Measurements from ENCODE around the gene NUP98.
A peak's percentile ranks its signal among the peaks of the same experiment; 100 is the strongest.
"Not testable (repeated sequence)": the region's sequence is repeated elsewhere in the genome, so short reads cannot be mapped to it uniquely, and the experiment has no call there.

Gene NUP98

DNA sequence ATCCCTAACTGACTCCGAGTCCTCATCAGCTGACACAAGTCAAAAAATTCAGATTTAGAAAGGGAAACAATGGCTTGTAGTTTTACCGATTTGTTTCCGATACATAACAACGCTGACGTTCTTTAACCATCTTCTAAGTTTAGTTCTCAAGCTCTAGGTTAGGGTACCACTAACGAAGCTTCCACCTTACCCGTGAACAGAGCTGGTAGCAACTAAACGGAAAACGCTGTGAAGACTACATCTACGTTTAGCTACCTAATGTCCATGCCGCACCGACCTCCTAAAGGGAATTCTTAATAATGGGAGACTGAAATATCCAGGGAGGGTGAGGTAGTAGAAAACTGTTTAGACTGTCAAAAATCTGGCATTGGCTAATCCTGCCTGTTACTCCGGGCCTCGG lies 1.0 kb downstream of the NUP98 start:
- no peak for DNase-seq

DNA sequence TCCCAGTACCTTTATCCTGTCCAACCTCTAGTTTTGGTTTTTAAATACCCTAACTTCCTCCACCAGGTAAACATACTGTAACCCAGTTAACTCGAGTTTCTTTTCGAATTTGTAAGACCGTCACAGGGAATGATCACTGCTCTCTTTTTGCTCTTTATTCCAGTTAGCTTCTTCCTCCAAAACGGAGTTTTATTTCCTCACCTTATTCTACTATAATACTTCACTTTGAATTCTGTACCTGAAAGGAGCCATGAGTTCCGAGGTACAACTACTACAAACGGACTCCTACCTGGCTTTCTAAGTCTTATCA lies 1.4 kb downstream of the NUP98 start:
- DNase-seq: no peak

DNA sequence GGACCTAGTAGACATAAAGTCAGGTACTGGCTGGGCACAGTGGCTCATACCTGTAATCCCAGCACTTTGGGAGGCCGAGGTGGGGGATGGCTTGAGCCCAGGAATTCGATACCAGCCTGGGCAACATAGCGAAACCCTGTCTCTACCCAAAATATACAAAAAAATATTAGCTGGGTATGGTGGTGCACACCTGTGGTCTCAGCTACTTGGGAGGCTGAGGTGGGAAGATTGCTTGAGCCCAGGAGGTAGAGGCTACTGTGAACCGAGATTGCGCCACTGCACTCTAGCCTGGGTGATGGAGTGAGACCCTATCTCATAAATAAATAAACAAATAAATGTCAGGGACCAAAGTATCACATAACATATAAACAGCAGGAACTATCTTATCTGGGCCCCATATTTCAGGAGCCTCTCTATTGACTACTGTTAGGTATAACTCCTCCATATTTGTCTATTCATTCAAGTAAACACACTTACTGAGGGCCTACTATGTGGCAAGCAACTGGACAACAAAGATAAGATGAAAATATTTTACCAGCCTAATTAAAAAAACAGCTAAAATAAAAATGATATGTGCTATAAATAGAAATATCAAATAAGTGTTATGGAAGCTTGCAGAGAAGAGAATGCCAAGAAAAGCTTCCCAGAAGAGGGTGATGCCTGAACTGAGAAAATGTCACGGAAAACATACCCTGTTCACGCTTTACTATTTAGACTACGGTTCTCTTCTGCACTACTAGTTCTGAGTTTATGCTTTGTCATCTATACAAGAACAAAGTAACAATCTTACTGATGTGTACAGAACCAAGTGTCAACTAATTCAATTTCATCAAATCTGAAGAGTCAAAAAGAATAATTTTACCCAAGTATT lies 2.0 kb downstream of the NUP98 start:
- DNase-seq: no peak

DNA sequence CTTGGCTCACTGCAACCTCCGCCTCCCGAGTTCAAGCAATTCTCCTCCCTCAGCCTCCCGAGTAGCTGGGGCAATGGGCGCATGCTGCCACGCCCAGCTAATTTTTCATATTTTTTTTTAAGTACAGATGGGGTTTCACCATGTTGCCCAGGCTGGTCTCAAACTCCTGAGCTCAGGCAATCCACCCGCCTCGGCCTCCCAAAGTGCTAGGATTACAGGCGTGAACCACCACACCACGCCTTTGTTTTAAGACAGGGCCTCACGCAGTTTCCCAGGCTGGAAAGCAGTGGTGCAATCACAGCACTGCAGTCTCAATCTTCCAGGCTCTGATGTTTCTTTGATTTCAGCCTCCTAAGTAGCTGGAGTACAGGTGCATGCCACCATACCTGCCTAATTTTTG lies 3.0 kb downstream of the NUP98 start:
- not testable (repeated sequence) for DNase-seq

DNA sequence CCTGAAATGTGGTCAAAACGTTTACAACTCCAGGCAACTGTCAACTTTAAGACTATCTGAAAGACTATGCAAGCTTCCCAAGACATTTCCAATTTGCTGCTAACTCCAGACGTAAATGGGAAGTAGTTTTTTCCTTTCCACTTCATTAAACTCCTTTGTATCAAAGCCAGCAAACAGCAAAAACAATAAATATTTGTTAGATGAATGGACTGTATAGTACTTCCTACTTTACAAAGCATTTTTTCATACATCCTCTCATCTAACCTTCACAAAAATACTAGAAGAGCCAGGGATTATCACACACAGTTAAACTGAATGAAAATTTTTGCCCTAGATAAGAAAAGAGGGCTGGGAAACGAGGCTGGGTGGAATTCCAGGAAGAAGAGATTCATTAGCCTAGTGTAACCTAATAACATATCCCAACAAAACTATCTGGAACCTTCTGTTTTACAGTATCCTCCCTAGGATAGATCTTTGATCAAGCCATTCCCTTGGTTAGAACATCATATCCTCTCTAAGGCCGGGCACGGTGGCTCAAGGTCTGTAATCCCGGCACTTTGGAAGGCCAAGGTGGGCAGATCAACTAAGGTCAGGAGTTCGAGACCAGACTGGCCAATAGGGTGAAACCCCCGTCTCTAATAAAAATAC lies 10.4 kb downstream of the NUP98 start:
- DNase-seq: no peak

DNA sequence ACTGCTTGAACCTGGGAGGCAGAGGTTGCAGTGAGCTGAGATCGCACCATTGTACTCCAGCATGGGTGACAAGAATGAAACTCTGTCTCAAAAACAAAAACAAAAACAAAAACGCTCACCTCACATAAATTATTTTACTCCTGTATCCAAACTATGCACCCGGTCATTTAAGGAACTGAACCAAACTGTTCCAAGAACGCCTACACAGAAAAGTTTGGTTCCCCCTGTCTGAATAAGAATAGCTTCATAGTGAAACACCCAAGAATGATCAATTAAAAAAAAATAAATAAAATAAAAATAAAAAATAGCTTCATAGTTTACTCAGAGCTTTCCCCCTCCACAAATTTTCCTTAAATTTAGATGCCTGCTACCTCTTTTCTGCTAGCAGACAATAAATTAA lies 13.7 kb downstream of the NUP98 start:
- DNase-seq: no peak

DNA sequence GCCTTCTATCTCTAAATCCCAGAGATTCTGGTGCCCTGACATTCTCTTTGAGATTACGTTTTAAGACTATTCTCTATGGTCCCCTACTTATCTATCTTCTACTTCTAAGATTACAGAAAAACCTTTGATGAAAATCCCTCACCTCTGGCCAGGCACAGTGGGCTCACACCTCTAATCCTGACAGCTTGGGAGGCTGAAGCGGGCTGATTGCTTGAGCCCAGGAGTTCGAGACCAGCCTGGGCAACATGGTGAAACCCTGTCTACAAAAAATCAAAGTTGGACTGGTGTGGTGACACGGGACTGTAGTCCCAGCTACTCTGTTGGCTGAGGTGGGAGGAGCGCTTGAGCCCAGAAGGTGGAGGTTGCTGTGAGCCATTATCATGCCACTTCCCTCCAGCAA lies 14.4 kb downstream of the NUP98 start:
- DNase-seq: no peak

DNA sequence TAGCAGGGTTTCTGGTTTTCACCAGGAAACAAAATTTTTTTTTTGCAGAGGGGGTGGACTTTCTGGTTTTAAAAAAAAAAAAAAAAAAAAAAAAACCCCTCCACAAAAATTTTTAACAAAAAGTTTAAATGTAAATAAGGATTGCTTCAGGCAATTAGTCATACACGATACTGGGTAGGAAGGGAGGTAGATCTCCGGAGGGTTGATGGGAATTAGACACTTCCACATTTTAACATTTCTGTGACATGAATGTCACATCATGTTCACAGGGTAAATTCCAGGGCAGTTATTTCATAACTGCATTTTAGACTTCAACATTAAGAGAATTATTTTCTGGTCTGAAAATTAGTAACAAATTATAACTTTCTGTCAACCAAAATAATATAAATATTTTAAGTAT lies 15.9 kb downstream of the NUP98 start:
- DNase-seq: no peak

DNA sequence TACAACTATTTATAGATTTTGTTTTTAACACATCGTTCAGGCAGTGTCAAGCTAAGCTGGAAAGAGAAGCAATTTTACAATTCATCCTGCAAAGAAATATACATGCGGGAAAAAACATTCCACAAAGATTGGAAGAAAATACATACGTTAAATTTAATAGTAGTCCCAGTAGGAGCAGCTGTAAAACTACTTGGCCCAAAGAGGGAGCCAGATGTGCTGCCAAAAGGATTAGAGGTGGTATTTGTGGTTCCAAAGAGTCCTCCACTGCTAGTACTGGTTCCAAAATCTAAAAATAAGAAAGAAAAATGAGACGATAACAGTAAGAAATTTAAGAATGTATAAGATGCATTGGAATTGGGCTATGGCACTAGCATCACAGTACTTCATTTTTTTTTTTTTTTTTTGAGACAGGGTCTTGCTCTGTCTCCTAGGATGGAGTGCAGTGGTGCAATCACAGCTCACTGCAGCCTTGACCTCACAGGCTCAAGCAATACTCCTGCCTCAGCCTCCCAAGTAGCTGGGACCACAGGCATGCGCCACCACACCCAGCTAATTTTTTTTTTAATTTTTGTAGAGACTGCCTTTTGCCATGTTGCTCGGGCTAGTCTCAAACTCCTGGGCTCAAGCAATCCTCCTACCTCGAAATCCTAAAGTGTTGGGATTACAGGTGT lies 21.5 kb downstream of the NUP98 start:
- peak; percentile 77 for DNase-seq

DNA sequence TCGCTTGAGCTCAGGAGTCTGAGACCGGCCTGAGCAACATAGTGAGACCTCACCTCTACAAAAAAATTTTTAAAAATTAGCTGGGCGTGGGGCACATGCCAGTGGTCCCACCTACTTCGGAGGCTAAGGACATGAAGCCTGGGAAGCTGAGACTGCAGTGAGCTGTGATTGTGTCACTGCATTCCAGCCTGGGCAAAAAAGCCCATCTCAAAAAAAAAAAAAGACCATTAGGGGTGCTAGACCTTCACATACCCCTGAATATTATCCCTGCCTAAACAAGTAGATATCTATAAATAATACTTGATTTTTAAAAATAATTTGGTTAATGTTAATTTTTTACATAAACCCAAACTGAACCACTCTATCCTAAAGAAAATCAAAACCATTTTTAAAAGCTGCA lies 24.2 kb downstream of the NUP98 start:
- DNase-seq: no peak

DNA sequence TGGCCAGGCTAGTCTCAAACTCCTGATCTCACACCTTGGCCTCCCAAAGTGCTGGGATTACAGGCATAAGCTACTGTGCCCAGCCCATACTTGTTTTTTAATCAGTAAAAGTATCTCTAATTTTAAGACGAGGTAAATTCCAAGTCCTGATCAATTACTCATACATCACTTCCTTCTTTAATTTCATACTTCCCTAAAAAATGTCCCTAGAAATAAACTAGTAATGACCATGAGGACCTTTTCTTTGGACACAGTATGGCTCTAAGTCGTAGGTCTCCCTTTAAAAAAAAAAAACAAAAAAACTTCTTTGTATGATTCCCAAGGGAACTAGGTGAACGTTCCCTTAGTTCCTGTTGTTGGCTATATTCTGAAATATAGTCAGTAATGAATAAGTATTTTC lies 29.8 kb downstream of the NUP98 start:
- no peak for DNase-seq

DNA sequence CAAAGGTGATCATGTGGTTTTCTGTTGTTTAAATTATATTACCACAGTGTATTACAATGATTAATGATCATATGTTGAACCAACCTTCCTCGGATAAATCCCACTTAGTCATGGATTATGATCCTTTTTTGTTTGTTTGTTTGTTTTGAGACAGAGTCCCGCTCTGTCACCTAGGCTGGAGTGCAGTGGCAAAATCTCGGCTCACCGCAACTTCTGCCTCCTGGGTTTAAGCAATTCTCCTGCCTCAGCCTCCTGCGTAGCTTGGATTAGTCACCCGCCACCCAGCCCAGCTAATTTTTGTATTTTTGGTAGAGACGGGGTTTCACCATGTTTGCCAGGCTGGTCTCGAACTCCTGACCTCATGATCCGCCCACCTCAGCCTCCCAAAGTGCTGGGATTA lies 30.5 kb downstream of the NUP98 start:
- not testable (repeated sequence) for DNase-seq

DNA sequence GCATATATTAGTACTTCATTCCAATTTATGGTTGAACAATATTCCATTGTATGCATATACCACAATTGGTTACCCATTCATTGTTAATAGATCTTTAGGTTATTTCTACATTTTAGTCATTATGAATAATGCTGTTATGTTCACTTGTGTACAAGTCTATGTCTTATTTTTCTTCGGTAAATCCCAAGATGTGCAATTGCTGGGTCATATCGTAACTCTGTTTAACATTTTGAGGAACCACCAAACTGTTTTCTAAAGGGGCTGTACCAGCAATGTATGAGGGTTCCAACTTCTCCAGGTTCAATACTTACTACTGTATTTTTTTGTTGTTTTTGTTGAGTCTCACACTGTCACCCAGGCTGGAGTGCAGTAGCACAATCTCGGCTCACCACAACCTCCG lies 33.1 kb downstream of the NUP98 start:
- DNase-seq: no peak

DNA sequence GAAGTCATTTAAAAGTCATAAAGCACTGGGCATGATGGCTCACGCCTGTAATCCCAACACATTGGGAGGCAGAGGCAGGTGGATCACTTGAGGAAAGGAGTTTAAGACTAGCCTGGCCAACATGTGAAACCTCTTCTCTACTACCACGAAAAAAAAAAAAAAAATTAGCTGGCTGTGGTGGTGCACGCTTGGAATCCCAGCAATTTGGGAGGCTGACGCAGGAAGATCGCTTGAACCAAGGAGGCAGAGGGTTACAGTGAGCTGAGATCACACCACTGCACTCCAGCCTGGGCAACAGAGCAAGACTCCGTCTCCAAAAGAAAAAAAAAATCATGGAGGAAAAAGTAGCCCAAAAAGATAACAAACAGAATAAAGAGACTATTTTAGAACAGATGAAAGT lies 42.2 kb downstream of the NUP98 start:
- no peak for DNase-seq

DNA sequence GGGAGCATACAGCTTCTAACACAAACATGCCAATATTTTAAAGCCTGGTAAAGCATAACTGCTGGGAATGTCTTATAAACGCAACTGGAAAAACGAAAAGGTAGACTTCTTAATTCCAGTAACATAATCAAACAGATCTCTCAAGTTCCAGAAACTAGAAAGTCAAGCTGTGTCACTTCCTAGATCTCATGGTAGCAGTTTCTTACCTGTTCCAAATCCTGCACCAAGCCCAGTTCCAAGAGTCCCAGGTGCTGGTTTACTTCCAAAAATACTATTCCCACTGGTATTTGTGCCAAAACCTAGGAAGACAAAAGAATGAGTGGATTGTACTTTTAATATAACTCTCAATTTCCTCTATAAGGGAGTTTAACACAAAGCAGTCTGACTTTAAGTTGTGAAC lies 44.2 kb downstream of the NUP98 start:
- DNase-seq: no peak

DNA sequence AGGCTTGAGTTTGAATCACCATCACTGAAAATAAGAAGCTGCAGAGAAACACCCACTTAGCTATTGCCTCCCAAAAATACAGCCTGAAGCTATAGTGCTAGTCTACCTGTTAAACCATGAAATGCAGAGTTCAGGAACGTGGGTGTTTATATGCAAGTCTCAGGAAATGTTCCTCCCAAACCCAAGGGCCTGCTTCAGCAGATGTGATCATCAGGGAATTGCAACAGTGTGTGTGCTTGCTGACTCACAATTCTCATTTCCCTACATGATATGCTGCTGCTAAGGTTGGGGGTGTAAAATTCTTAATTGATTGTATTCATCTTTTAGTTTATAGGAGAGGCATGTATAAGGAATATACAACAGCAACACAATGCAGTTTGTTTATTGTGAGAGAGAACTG lies 49.6 kb downstream of the NUP98 start:
- no peak for DNase-seq

DNA sequence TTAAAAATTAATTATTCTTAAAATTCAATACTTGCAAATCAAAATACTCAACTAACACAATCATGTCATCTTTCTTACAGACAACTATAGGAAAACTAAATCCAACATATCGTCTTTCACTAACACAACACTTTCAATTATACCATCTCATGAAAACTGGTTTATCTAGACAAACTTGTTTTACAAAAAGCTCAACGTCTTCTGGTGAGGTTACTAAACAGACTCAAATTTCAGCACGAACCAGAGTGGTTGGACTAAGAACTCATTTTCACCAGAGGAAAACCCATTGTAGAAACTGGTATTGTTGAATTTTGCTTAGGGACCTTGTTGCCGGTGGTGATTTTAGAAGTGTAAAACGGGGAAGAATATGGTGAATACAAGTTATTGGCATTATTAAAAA lies 52.2 kb downstream of the NUP98 start:
- DNase-seq: no peak

DNA sequence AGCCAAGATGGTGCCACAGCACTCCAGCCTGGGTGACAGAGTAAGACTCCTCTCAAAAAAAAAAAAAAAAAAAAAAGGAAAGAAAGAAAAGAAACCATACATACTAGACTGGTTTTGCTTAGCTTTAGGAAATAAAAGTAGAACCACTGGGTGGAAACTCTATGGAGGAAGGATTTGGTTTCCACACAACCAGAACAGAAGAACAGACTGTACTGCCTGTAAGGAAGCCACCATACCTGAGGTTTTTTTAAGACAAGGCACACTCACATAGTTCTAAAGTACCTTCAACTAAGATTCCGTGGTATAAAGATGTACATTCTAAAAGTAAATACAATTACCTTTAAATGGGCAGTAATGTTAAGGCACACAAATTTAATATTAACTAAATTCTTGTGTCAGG lies 58.6 kb downstream of the NUP98 start:
- DNase-seq: no peak

DNA sequence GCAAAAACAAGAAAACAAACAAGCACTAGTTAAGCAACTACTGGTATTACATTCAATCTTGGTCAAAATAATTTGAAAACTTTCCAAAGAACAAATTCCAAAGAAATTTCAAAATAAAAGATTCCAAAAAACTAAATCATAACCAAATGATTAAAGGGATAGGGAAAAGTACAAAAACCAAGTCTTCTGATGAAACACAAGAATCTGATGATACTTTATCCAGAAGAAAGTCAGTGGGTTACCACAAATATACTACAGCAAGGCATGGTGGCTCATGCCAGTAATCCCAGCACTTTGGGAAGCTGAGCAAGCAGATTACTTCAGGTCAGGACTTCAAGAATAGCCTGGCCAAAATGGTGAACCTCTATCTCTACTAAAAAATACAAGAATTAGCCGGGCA lies 59.1 kb downstream of the NUP98 start:
- no peak for DNase-seq

DNA sequence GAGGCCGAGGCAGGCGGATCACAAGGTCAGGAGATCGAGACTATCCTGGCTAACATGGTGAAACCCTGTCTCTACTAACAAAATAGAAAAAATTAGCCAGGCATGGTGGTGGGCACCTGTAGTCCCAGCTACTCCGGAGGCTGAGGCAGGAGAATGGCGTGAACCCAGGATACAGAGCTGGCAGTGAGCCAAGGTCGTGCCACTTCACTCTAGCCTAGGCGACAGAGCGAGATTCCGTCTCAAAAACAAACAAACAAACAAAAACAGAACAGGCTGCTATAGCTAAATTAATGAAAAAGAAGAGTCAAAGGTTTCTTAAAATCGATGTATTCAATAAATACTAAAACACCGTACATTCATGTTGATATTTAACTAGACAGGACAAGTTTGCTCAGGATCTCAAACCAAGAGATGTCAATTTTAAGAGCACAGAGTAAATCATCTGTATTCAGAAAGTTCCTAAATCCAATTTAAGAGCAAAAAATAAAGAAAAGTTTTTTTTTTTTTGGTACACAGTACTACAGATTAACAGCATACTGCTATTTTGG lies 59.9 kb downstream of the NUP98 start:
- DNase-seq: no peak

DNA sequence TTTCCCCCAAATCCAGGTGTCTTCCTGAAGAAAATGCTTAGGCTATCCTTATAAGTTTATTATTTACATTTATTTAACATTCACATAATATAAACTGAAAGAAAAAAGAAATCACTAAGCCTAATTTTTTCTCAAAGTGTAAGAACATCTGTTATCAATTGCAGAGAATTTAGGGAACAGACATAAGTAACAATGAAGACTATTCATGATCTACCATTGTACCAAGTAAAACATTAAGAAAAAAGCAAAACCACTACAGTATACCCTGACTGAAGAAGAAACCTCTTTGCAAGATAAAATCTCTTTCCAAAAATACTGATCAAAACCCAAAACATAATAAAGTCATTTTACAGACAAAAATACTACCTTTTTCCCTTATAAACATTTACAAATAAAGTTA lies 60.5 kb downstream of the NUP98 start:
- no peak for DNase-seq

DNA sequence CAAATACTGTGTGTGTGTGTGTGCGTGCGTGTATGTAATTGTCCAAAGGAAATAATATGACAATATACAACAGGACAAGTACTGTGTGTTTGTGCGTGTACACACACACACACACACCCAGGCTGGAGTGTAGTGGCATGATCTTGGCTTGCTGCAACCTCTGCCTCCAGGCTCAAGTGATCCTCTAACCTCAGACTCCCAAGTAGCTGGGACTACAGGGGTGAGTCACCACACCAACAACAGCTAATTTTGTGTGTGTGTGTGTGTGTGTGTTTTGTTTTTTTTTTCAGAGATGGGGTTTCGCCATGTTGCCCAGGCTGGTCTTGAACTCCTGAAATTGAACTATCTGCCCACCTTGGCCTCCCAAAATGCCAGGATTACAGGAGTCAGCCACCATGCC lies 61.5 kb downstream of the NUP98 start:
- DNase-seq: no peak

DNA sequence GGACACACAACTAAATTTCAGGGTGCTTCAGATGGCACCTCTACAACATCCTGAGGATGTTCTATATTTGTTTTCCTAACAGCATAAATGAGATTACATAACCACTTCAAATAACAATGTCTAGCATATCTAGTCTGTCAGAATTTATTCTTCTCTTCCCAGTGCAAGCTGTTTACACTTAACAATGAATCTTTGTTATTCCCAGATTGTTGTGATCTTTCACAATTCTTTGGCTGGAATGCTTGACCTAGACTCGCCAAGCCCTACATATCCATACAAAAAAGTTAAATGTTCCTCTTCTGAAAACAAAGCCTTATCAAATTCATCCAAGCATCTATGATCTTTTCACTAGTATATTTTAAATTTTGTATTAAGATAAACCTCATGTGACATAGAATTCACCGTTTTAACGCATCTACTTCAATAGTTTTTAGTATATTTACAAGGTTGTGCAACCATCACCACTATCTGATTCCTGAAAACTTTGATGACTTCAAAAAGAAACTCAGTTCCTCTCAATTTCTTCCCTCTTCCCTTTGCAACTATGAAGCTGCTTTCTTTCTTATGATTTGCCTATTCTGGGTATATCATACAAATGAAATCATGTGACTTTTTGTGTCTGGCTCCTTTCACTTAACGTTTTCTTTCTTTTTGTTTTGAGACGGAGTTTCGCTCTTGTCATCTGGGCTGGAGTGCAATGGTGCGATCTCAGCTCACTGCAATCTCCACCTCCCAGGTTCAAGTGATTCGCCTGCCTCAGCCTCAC lies 64.5 kb downstream of the NUP98 start:
- no peak for DNase-seq
